Measurements from ENCODE around the gene C6orf120. TPM values are rescaled to one million over a fixed set of nuclear protein-coding genes. Genes with fewer than 3 reads are reported as not detected.

The C6orf120 gene
- total and polyA plus RNA-seq, 9 of the 15 experiments (the other 6 are each of a cell fraction or from before 2014, with no cell fraction given): 7.7 to 44.9 (median 34.8) TPM

GRCh38 chr6:169656546-169657283, 45.2 kb upstream of the C6orf120 start:
- DNase-seq (ENCODE audit: extremely low read depth in 1 of 4, low spot score in 3 of 4): no peak
- ATAC-seq: no peak
- Histone ChIP-seq H3K4me3 (no peak overlapping the region), H3K9ac (ENCODE audit: insufficient read depth in 1 of 2, low read depth in 2 of 2, low read length in 2 of 2) (no peak overlapping the region; a peak in 1 of 4 replicates), H4K20me1 (replicated peaks; ENCODE audit: control insufficient read depth, insufficient read depth, low read length) (no peaks in the 10 kb centered on the region), H3K9me3 (replicated peaks; ENCODE audit: control insufficient read depth, insufficient read depth, low read depth, low read length) (no peaks in the 10 kb centered on the region), H3K4me2 (ENCODE audit: insufficient read depth, low read length) (no peak overlapping the region), H2AFZ (ENCODE audit: low read depth, low read length) (no peak overlapping the region), H3K36me3 (ENCODE audit: control insufficient read depth, insufficient read depth, low read length) (peaks cover 43% of the 10 kb centered on the region), H3K9me1 (ENCODE audit: control insufficient read depth, insufficient read depth, low read length) (peaks cover 4% of the 10 kb centered on the region), H3K79me2 (ENCODE audit: control insufficient read depth, insufficient read depth, low read length) (no peaks in the 10 kb centered on the region), H3K27me3 (ENCODE audit: control insufficient read depth in 2 of 2, insufficient read depth in 2 of 2, low read length in 2 of 2) (no peaks in the 10 kb centered on the region), H3K27ac (ENCODE audit: extremely low read depth, low read depth, low read length) (no peak overlapping the region), H3K4me1 (replicated peaks in 1 of 2; ENCODE audit: control insufficient read depth in 2 of 2, insufficient read depth in 2 of 2, low read length in 2 of 2) (peaks cover 0 to 3% of the 10 kb centered on the region in 2 experiments; a peak in 1 of 5 replicates)
- TF ChIP-seq ID3 (CRISPR knock-in tag; IDR thresholded peaks at IDR 0.05): no peak
- no peak for TF ChIP-seq ID3 (tag; IDR thresholded peaks at IDR 0.05)
- no peak for TF ChIP-seq NEUROD1 (IDR thresholded peaks at IDR 0.05; ENCODE audit: borderline replicate concordance, low read depth, low read length, partially characterized antibody)
- no peak for TF ChIP-seq ZBED1 (IDR thresholded peaks at IDR 0.05)
- TF ChIP-seq FOXP4 (CRISPR knock-in tag; IDR thresholded peaks at IDR 0.05; ENCODE audit: borderline replicate concordance): no peak
- TF ChIP-seq SIRT6 (IDR thresholded peaks at IDR 0.05; ENCODE audit: low read depth, low read length): no peak
- TF ChIP-seq MYBL2 (IDR thresholded peaks at IDR 0.05; ENCODE audit: low read depth): no peak
- no peak for TF ChIP-seq MYBL2 (CRISPR knock-in tag; IDR thresholded peaks at IDR 0.05; ENCODE audit: borderline replicate concordance)
- TF ChIP-seq MAX (CRISPR knock-in tag; IDR thresholded peaks at IDR 0.05): no peak
- CTCF ChIA-PET (ENCODE audit: low intra/inter-chr PET ratio): no interaction called here
- BruUV-seq (replicated peaks): no TSS peak
- intact Hi-C loops (cut with micrococcal nuclease): no loop called here
- POLR2A ChIA-PET: no interaction called here
- in situ Hi-C loops (cut with MboI): no loop called here
- WGBS (ENCODE audit: insufficient coverage, low coverage, missing lambda C conversion rate): 96% methylated on average over 21 of the region's 23 CpGs
- FAIRE-seq: no peak

Data from K562 (cell line).